Measurements from ENCODE around the gene PDLIM1.

PDLIM1 gene

DNA sequence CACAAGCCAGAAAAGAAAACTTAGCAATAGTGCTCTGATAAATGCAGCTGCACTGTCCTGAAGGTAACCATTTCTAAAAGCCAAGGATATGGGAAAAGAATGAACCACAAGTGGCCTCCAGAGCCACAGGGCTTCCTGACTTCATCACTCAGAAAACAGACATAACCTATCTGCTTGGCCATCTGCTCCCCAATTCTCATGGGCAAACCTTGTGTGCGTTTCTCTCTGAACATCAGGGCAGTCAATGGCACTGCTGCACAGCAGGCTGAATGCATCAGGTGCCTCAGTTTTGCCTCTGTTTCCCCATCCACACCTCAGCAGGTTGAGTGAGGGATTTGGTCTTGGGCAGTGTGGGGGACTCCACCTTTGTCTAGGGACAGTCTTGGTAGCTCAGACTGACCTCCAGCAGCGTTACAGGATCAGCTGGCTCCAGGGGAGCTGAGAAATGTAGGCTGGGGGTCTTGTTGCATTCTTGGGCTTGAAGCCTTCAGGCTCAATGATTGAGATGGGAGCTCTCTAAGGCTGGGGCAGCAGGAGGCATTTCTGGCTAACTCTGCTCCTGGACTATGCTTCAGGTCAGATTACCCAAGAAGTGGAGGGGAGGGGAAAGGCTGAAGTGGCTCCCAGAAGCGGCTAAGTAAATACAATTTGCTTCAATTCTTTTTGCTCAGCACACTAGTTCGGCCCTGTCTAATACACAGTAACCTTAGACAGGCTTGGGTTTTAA lies 23.6 kb upstream of the PDLIM1 start:
- DNase-seq = no peak

DNA sequence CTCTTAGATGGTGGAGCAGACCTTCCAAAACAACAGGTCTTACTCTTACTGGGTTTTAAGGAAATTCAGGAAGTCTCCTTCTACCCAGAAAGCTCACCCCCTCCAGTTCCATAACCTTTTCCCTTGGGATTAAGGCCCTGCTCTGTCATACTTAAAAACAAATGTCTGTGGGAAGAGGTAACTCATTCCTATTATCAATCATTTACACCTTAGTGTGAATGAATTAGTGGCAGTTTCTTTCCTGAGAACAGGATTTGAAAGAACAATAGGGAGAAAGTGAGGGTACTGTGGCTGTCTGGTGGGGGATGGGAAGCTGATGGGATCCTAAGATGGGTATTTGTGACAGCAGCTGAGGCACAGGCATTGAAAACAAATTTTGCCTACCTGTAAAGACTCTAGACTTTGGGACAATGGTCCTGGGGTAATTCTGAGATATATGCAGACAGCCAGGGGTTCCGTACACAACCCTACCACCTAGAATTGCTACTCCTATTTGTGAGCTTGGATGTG lies 22.2 kb upstream of the PDLIM1 start:
- DNase-seq = no peak

DNA sequence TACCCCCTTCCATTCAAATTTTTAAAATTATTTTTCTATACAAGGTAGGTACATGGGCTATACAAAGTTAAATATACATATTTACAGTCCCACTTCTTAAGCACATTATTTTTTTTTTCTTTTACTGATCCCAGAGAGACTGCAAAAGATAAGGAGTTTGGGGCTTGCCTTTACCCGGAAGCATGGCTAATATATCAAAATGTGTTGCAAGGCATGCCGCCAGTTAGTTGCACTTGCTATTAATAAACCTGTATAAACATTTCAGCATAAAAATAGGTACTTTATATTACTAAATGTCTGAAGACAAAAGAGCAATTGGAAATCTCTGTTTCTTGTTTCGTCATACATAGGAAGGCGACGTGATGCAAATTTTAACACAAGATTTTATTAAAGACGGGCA lies 21.5 kb upstream of the PDLIM1 start:
- DNase-seq = no peak

DNA sequence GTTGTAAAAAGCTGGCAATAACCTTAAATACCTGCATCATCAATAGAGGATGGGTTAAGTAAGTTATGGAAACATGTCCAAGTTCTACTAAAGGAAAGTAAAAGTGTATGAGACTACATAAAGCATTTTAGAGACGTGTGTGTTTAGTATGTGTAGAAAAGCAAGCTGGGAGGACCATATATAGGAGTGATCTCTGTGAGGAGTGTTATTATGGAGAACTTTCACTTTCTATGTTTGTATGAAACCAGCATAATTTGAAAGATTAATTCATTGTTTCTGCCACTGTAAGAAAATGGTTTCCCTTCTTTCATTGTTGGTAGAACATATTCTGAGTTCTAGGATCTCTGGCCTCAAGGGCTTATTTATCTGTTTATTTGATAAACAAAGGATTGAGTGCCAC lies 19.2 kb upstream of the PDLIM1 start:
- no peak for DNase-seq

DNA sequence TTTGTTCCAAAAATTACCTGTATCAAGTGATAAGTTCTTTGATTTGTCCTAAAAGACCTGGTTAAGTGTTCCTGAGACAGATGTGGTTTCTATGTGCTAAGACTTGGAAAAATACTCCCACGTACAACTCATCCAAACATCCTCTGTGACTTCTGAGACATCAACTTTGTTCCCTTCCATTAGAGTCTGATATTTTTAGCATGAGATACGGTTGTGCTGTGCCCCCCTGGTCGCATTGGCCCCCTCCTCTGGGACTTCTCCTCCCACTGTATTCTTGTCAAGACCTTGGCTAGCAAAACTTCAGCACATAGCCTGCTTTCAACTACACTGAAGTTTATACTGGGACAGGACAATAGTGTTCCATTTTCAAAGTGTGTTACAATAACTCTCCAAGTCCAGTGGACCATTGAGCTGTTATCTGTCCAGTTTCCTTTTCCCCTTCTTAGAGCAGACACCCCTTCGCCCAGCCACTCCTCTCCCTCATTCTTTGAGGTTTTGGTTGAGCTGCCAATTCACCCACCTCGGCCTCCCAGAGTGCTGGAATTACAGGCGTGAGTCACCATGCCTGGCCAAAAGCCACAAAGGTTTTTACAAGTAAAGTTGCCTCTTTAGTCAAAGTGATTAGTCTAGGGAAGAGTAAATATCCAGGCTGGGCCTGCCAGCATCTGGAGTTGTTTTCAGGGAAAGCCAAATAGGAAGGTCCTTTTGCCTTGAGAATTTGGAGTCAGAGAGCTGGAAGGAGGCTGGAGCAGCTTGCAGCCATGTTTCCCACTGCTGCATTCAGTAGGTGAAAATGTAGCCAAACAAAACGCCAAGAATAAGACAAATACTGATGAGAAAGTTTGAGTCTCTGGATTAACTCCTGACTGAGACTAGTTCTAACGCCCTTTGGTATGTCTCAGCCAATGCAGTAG lies 17.8 kb upstream of the PDLIM1 start:
- DNase-seq = no peak

DNA sequence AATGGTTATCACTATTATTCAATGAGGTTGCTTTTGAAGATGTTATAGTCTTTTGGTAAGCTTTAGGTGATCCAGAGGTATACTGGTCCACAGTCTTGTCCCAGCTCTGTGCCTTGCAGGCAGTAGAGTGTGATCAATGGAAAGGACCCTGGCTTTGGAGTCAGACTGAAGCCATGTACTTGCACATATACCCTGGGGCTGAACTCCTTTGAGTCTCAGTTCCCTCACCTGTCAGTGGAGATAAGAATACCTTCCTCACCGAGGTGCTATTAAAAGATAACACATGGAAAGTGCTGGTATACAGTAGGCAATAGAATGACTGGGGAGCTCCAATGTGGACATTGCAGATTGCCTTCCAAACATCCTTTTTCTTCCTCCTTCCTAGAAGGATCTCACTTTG lies 16.0 kb upstream of the PDLIM1 start:
- no peak for DNase-seq

DNA sequence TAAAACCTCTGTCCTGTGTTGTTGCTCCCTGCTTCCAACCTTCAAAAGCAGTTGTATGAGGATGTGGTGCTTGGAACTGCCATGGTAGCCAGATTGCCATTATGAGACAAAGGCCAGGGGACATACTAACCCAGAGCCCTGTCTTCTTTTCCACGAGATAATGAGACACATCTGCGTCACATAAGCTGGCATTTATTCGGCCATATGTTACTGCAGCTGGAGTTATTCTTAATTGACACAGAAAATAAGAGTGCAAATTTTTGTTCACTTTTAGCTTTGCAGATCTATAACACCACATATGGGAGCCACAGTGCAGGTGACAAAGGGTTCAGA lies 15.5 kb upstream of the PDLIM1 start:
- DNase-seq = no peak

DNA sequence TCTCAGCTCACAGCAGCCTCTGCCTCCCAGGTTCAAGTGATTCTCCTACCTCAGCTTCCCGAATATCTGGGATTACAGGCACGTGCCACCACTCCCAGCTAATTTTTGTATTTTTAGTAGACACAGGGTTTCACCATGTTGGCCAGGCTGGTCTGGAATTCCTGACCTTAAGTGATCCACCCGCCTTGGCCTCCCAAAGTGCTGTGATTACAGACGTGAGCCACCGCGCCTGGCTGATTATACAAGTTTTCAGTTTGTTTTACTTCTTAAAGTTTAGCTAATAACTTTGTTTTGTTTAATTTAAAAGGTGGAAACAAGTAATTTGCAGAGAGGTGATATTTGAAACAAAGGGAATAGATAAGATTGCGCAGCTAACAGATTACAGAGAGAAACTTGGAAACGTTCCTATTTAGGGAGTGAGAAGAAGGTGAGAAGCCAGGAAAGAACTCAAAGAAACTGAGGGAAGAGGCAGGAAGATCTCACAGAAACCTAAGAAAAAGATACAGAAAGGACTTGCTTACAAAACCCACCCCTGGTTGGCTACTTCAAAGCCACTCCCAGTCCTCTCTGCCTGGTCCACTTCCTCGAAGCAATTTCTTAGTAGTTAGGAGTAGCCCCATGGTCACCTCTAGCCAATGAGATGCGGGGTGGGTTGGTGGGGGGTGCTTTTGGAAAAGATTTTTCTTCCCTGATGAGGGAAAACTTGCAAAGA lies 15.0 kb upstream of the PDLIM1 start:
- DNase-seq = no peak

DNA sequence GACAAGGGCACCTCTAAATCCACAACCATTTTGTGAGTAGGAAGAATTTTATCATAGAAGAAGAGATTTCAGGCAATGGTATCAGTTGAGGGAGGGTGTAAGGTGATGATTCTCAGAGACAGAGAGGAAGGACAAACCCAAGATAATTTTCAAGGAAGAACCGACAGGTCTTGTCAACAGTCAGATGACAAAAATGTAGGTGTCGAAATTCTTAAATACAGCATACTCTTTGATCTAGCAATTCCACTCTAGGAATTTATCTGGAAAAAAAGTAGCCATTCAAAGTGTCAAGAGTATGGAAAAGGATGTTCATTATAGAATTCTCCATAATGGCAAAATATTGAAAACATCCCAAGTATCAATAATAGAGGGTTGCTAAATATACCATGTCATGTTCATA lies 14.2 kb upstream of the PDLIM1 start:
- no peak for DNase-seq

DNA sequence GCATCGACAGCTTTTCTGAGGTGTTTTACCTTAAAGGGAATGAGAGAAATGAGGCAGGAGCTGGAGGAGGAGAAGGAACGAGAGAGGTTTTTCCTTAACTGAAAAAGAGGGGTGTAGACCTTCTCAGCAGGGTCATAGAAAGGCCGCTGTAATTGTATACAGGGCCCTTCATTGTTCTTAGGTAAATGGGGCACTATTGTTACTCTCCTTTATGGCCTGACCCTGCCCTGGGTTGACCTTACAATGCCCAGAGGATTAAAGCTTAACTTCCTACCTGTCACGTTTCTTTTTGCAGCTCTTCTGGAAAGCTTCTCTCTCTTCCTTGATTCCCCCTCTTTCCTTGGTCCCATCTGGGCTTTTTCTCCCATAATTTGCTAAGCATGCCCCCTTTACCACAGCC lies 13.7 kb upstream of the PDLIM1 start:
- DNase-seq = no peak

DNA sequence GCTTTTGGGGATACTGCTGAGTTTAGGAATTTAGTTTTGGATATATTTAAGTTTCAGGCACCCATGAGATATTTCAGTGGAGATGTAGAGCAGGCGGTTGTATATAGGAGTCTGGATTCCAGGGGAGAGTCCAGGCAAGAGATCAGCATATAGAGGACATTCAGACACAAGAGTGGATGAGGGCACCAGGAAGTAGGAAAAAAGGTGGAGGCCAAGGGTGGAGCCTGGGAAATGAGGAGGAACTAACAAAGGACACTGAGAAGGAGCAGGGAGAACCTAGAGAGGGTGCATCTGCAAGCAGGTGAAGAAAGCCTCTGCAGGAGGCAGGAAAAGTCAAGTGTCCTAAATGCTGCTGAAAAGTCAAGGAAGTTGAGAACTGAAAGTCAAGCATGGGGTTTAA lies 13.1 kb upstream of the PDLIM1 start:
- no peak for DNase-seq

DNA sequence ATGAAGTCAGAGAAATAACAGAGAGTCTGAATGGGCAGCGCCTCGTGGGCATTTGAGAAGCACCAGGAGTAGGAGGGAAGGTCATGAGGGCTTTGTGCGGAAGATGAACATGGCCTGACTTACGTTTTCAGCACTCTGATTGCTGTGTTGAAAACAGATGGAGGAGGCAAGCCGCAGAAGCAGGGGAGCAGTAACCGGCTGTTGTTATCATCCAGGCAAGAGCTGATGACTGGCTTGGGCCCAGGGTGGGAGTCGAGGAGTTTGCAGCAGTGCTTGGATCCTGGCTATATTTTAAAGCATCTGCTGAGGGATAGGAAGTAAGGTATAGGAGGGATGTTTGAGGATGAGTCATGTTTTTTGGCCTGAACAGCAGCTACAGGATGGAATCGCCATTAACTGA lies 12.7 kb upstream of the PDLIM1 start:
- DNase-seq = no peak

DNA sequence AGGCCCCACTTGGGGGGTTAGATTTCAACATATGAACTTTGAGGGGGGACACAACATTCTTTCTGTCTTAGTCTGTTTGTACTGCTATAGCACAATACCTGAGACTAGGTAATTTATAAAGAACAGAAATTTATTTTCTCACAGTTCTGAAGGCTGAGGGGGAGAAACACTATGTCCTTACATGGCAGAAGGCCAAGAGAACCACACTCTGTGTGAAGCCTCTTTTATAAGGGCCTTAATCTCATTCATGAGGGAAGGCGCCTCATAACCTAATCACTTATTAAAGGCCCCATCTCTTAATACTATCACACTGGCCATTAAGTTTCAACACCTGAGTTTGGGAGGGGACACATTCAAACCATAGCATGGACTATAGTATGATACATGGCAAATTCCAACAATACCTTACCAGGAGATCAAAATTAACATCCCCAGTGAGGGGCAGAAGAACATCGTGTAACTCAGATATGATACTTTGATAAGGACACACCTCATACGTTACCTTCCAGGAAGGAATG lies 9.3 kb upstream of the PDLIM1 start:
- DNase-seq = no peak

DNA sequence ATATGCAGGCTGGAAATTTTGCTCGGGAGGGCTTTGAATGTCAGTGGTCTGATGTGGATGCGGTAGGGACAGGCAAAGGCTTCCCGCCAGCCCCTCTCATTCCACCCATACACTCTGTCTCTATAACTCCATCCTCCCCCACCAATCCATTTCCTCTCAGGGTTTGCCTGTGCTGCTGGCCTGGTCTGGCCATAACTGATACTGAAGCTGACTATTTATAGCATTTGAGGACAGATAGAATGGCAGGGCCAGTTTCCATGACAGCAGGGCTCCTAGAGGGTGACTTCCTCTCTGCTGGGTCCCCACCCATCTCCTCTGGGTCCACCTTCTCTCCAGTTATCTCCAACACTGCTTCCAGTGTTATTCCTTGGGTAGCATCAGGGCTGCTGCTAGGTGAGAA lies 6.6 kb upstream of the PDLIM1 start:
- no peak for DNase-seq

DNA sequence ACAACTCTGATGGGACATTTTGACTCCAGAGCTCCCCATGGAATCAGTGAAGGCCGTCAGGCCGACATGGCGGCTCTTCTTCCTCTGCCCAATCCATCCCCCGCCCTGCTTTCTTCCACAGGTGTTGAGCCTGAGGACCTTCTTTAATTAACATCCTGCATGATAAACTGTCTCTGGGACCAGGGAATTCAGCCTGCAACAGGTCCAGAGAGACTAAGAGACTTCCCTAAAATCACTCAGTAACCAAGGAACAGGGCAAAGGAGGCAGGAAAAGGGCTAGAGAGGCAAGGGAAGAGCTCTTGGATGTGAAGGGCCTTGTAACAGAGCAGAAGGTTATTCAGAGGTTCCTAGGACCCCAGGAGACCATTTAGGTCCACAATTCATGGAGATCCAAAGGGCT lies 6.0 kb upstream of the PDLIM1 start:
- DNase-seq = no peak

DNA sequence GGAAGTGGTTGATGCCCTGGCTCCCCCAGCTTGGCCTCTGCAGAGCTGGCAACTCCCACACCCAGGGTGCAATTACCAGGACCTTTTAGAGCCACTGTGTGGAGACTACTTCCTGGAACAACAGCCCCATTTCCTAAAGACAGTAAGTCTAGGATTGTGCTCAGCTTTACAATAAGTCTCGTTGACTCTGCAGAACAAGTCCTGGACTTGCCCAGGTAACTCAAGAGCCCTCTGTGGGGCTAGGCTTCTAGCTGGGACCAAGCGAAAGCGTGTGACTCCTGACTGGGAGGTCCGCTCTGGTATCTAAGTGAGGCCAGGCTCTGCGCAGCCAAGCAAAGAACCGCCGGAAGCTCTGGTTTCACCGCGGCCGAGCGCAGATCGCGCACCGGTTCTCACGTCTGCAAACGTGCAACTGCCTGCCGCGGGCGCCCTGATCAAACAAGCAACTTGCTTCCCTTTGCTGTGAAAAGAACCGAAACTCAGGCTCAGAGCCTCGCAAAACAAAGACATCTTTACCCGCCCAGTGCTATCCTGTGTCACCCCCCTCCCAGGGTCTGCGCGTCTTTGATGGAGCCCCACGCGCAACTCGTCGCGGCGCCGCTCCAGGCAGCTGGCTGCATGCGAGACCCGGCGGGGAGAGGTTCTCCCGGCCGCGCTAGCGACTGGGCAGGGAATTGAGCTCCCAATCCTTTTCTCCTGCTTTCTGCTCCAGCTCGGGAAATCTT lies 4.4 kb upstream of the PDLIM1 start:
- peak; percentile 73 for DNase-seq

DNA sequence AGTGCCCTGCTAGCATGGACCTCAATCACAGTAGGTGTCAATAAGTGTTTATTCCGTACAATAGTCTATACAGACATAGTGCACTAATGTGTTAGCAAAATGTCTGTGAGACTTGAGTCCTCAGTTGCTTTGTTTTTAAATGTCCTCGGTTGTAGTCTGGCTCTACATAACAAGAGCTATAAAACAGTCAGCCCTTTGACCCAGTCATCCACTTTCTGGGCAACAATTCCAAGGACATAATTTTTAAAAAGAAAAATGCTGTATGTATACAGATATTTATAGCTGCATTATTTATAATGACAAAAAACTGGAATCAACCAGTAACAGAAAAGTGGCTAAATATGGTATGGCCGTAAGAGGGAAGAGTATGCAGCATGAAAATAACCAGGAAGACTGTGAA lies 2.8 kb upstream of the PDLIM1 start:
- no peak for DNase-seq

DNA sequence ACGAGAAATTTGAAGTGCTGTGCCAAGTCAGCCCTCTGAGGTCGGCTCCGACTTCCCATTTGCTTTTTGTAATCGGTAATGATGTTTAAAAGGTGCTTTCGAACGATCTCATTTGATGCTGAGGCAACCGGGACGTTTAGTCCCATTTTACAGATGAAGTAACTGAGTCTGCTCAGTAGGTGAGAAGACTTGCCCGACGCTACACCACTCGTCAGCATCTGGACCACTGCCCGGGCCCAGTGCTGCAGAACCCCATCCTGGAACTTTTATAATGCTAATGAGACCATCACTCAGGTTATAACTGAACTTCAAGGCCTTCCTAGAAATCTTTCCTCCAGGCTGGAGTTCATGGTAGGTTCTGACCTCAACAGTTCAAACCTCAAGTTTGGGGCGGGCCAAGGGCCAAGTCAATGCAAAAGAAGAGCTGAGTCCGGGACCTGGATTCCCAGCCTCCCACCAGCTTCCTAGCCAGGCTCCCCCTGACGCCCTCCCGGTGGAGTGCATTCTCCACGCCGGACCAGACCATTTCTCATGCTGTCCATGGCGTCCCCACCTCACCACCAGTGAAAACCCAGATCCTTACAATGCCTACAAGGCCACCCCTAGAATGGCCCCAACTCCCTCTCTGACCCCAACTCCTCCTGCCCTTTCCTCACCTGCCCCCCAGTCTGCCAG lies 699 bp upstream of the PDLIM1 start:
- no peak for DNase-seq

DNA sequence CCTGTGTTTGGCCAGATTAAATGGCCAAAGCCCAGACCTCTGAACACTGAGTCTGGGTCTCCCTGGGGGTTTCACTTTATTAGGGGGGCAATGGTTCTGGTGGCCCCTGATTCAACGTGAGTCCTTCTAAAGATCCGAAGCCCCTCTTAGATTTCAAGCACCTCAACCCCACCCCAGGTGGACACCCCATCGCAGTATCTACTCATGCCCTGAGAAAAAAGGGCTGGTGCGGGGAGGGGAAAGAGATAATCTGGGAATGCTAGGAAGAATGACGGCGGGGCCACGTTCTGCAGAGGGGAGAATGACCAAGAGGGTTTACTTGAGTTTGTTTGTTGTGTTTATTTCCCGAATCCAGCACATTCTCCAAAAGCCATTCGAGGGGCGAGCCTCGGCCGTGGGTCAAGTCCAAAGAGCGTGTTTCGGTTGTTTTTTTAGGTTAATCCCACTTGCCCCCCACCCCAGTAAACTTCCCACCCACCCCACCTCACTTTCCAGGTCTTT lies 832 bp downstream of the PDLIM1 start:
- no peak for DNase-seq

DNA sequence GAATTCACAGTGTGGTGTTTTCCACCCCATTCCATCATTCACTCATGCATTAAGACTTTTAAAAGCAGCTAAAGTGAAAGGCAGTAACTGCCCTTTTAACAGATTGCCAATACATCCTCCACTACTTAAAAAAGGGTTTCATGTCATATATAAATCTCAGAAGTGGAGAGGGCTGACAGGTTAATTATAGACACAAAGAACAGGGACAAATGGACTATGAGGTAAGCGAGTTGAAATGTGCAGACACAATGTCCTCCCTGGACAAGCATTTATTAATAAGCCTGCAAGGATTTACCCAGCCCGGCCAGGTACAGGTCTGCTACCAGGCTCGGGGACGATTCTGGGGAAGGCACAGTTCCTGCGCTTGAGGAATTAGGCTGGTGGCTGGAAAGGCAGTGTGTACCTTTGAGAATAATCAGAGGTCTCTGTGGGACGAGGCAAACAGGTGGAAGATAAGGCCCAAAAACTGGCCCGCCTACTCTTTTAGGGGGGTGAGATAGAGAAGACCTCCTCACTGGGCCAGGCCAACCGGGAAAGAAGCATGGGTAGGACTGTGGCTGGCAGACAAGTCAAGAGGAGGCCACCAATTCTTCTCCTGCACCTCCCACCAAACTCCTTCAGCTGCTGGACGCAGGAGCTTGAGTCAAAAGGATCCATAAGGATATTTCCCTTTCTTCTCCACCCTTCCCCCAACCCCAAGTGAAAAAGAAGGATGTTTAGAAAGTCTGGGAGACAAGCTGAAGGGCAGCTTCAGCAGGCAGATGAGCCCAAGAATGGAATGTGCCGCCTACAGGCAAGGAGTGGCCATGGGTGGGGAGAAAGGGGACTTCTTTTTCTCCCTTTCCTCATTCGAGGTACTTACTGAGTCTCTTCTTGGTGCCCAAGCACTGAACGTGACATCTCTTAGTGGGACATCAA lies 1.5 kb downstream of the PDLIM1 start:
- DNase-seq = no peak

DNA sequence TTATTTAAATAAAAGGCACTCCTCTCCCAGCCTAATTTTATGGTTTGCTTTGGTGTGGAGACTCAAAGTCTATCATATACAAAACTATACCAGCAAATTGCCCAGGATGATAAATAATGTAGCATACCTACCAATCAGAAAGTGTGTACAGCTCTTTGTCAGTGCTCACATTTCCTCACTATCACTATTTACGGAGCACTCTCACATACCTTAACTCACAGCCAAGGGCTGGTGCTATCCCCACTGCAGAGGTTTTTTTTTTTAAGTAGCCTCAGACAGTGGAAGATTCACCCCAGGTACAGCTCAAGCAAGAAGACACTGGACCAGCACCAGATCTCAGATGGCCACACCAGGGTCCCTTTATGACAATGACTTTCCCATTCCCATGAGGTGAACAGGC lies 2.5 kb downstream of the PDLIM1 start:
- DNase-seq = no peak
